ENCODE results near the gene PDE11A.

GRCh38 chr2:177830881-177831386, 241.6 kb downstream of the PDE11A start:
- TF ChIP-seq POLR2A (IDR thresholded peaks at IDR 0.05; ENCODE audit: low read depth, low read length) (no peak), POLR2AphosphoS5 (IDR thresholded peaks at IDR 0.05; ENCODE audit: low read depth, low read length) (no peak)

Data from GM12892 (cell line).